ENCODE measurements around the gene MSI2.

MSI2 gene

DNA sequence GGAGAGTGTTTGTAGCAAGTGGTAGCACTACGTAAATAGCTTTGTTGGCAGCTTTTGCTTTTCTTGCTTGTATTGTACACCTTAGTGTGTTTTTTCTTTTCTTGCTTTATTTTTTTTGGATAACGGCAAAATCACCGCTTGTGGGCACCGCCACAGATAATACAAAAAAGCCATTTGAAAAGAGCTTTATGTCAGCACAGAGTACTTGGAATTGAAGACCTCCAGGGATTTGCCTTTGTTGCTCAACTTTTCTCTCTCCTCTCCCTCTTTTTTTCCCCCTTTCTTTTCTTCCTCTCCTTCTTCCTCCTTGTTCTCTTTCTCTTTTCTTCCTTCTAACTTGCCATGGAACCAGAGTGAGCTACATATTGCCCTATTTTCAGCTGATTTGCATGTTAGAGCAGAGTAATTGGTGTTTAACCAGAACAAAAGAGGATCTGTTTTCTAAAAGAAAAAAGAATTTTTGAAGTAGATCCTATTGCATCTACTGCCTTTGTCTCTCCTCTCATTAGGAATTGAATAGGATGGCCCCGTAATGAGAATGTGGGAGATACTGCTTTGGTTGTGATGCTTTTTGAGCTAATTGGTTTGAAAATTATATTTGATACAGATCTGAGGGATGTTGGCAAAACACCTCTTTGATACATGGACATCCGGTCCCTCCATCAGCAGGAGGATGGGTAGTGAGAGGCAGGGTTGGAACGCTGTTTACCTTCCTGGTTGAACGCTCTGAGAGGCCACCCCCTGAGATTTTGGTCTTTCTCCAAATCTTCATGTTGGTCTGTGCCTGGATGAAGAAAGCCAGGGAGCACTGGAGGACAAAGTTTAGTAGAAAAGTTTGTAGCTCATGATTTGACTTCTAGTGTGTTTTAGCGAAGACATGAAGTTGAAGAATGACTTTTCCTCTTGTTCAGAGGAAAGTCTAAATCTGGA is 85.6 kb downstream of the MSI2 start:
- no peak for DNase-seq (ENCODE audit: low read depth in 2 of 2)

GRCh38 chr17:57342963-57343589 is 86.8 kb downstream of the MSI2 start:
- DNase-seq (ENCODE audit: low read depth in 2 of 2): no peak

DNA sequence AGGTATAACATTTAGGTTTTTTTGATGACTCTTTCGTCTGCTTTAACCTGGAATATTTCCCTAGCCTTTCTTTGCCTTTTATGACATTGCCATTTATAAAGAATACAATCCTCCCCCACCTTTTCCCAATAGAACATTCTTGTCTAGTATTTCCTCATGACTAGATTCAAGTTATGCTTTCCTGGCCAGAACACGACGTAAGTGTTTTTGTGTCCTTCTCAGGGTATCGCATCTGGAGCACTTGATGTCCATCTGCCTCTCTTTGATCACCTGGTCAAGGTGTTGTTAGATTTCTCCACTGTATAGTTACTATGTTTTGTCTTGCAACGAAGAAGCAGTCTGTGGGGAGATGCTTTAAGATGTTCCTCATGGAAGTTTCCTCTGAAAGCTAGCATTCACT is 87.4 kb downstream of the MSI2 start:
- no peak for DNase-seq (ENCODE audit: low read depth in 2 of 2)

GRCh38 chr17:57344261-57344660 is 87.9 kb downstream of the MSI2 start:
- DNase-seq (ENCODE audit: low read depth in 2 of 2): no peak

DNA sequence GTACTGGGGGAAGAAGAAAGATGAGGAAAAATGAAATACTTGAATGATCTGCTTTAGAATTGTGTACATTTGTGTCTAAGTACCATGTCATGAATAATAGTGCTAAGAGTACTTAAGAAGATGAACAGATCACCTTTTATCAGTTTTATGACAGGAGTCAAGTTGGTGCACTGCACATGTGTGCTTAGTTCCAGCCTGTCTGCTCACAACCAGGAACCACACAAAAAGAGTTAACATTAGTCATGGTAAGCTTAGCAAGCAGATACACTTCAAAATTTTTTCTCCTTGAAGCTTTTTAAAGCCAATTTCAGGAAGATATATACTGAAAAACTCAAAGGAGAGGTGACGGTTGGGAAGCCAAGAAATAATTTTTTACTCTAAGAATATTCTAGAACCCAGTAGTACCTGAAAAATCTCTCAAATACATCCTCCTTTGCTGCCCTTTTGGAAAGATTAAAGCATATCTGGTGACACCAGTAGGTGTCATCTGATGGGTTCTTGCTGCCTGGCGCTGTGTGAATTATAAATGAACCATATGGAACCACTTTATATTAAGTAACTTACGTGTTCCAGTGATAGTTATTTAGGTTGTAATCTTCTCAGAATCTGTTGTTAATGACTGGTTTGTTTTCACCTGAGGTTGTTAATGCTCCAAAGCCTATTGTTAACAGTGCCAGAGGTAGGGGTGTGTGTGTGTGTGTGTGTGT is 93.4 kb downstream of the MSI2 start:
- DNase-seq (ENCODE audit: low read depth in 2 of 2): no peak

- DNase-seq (ENCODE audit: low read depth in 2 of 2): no peak
Measured at GRCh38 chr17:57350266-57350665, 93.9 kb downstream of the MSI2 start.

GRCh38 chr17:57352665-57353175 is 96.4 kb downstream of the MSI2 start:
- DNase-seq (ENCODE audit: low read depth in 2 of 2): no peak

DNA sequence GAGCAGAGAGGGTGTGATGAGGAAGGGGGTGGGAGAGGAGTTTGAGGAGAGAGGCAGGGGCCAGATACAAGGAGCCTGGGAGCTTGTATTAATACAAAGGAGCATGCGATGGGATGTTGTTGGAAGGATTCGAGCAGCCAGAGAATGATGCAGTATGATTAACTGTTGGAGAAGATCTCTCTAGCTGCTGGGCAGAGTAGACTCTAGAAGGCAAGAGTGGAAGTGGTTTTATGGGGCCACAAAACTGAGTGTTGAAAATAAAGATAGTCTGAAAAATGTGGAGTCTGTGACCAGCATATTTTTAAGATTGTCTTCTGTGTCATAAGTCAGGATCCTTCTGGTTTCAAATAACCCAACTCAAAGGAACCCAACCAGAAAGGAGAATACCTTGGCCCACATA is 98.3 kb downstream of the MSI2 start:
- no peak for DNase-seq (ENCODE audit: low read depth in 2 of 2)

GRCh38 chr17:57355090-57355859 is 99.0 kb downstream of the MSI2 start:
- no peak for DNase-seq (ENCODE audit: low read depth in 2 of 2)

DNA sequence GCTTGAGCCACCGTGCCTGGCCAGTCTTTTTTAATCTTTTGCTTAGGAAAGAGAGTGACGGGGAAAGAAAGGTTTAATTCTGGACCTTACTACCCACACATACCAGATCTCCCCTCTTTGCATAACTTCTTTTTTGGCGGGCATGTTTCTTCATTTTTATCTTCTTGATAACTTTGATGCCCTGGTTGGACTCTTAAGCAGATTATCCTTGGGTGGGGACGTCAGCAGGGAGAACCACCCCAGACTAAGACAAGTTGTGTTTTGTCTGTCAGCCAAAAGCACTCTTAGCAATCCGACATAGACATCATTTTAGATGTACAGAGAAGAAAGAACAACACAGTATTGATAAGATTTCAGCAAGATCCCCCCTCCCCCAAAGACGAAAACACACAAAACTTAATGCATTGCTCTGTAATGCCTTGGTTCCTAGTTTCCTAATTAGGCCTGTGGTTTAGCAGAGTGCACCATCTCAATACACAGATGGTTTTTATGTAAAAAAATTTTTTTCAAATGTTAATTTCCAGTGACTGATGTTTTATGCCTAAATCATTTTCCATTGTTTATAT is 99.9 kb downstream of the MSI2 start:
- DNase-seq (ENCODE audit: low read depth in 2 of 2): no peak

DNA sequence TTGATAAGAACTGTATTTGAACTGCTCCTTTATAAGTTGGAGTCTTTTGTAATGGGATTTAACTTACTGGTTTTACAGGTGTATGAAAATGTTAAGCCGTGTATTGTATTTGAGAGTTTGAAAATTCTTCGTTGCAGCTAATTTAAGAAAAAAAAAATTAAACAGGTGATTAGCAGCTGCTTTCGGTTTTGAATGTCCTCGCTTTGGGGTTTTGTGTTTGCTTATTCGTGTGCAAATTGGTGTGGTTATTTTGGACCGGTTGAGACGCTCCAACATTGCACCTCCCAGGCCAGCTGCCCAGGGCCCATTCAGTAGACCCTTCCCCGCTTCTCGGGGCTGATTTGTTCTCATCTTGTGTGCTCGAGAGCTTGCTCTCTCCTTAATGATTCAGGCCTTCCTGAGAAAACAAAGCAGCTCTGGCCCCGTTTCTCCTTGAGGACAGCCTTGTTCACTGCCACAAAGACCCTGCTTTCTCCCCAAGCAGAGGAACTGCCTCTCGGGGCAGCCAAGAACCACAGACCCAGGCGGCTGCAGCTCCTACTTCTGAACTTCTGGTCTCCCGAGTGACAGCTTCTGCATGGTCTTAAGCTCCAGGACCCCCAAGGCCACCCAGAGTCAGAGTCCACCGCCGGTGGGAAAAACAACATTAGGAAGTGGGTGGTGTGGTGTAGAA is 100.5 kb downstream of the MSI2 start:
- DNase-seq (ENCODE audit: low read depth in 2 of 2): no peak

DNA sequence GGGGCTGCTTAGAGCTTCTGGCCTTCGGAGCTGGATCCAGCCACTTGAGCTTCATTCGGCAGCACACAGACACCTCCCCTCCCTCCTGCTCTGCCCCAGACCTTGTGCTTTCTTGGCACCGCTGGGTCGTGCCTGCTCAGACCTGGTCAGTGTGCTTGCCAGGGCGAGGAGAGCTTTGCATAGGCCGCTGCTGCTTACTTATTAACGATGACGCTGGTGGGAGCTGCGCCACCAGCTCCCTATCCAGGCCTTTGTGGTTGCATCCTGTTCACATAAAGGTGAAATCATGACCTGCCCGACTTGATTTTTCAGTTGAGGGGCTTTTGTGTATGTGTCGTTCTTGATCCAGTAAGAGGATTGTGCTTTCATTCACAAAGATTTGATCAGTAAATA is 101.1 kb downstream of the MSI2 start:
- no peak for DNase-seq (ENCODE audit: low read depth in 2 of 2)

DNA sequence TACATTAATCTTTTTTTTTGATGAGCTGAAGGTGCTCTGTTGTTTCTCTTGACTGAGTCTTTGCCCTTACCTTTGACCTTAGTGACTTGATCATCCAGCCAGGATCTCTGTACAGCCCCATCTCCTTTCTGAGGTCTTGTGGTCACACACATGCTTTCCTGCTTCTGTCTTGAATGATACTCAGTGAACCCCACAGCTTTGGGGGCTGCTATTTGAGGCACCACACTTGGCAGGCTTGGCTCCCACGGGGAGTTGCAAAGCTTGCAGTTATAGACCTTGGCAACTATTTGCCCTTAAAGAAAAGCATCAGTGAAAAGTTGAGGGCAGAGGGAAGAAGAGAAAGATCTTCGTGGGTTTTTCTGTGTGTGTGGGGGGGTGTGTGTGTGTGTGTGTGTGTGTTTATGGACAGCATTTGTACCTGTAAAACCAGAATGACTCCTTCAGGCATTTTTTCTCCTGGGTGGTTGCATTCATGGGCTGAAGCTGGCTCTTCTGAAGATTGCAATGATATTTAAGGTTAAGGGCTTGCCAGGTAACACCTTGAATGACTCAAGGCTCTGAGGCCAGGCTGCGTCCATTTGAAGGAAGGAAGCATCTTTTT is 101.6 kb downstream of the MSI2 start:
- DNase-seq (ENCODE audit: low read depth in 2 of 2): no peak

DNA sequence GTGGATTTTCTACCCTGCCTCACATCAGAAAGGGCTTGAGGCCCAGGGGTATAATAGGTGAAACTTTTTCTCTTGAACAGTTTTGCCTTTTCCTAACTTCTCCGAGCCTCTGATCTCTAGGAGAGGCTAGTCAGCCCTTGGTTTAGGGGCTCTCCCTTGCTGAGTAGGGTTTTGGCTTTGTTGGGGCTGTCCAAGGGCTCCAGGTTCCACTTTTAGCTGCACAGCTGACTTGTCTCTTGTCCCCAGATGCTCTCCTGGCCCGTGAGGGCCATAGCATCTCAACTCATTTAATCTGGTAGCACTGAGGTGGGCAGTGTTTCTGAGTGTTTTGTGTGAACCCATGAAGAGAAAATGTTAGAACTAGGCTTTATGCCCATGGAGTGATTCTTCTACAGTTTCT is 103.9 kb downstream of the MSI2 start:
- no peak for DNase-seq (ENCODE audit: low read depth in 2 of 2)

GRCh38 chr17:57362797-57363556 is 106.7 kb downstream of the MSI2 start:
- DNase-seq (ENCODE audit: low read depth in 2 of 2): no peak

DNA sequence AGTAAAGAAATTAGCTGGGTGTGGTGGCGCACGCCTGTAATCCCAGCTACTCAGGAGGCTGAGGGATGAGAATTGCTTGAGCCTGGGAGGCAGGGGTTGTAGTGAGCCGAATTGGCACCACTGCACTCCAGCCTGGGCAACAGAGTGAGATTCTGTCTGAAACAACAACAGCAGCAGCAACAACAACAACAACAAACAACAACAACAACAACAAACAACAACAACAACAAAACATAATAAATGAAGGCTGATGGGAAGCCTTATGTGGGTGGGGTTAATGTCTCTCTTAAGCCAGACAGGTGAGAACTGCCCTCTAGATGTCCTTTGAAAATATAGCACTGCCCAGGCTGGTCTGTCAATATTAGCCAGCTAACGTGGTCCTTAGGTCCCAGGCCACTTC is 107.3 kb downstream of the MSI2 start:
- no peak for DNase-seq (ENCODE audit: low read depth in 2 of 2)

DNA sequence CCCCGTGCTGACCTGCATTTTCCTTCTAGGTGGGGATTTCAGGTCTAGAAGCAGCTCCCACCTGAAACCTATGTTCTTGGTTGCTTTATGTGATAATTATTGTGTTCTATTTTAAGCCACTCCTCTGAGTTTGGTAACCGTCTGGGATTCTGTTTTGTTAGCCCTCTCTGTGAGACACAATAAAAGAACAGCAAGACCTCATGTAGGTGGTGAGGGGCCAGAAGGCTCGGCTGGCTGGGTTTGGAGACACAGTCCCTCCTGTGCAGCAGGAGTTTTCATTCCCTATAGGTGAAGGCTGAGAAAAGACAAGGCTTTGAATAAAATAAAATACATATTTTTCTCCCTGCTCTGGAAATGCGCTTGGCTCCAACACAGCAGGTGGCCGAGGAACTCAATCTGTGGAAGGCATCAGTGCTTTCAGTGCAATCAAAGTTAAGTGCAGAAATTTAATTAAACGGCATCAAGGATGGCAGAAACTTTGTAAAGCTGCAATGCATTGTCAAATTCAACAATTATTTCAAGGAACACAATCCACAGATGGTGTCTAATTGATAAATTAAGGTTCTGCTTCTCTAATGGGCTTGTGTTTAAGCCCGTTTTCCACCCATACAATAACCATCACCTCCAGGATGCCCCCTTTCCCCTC is 107.8 kb downstream of the MSI2 start:
- DNase-seq (ENCODE audit: low read depth in 2 of 2): no peak

DNA sequence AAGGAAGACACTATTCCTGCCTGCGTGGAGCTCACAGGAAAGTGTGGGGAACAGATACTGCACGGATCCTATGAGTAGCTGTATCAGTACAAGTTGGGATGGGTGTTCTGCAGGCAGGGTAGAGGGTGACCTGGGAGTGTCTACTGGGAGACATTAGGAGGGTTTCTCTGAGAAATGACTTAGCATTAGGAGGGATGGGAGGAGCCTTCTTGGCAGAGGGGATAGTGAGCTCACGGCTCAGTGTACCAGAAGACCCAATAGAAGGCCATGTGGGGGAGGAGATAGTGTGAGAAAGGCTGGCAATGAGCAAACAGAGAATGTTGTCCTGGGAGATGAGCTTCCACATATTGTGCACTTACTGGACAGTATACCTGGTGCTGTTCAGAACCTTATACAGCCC is 109.1 kb downstream of the MSI2 start:
- DNase-seq (ENCODE audit: low read depth in 2 of 2): no peak

- no peak for DNase-seq (ENCODE audit: low read depth in 2 of 2)
Measured at GRCh38 chr17:57366177-57366557, 109.8 kb downstream of the MSI2 start.

Data from stimulated activated CD8-positive, alpha-beta memory T cell treated with anti-CD3 and anti-CD28 coated beads, Interleukin-15, amount 100 ng/mL, for 48 hours (primary cell).